ENCODE data around the gene ZBTB16.

DNA sequence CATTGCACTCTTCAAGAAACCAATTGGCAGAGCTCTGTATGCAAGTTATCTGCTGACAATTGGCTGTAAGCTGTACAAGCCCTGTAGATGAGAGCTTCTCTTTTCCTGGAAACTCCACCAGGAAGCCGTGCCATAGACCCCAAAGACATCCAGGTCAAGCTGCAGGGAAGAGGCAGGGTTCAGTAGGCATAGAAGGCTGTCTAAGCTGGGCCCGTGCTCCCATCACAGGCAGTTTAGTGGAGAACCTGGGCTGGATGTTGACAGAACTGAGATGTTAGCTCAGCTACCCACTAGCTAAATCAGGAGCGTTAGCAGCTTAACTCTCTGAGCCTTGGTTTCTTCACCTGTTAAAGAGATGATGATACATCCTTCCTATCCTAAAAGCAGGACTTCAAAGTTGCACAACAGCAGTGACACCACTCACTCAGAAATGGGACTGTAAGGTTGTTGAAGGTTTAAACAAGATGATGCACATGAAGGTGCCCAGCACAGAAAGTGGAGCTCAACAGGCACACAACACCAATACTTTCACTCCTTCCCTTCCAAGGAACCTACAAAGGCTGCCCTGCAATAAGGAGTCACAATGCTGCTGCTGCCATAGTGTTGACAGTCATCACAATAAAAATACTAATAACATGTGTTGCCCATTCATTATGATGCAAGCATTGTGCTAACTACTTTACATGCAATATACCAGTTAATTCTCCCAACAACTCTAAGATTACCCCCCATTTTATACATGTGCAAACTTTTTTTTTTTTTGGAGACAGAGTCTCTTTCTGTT lies 115.4 kb downstream of the ZBTB16 start:
- TF ChIP-seq, protein P1, sequence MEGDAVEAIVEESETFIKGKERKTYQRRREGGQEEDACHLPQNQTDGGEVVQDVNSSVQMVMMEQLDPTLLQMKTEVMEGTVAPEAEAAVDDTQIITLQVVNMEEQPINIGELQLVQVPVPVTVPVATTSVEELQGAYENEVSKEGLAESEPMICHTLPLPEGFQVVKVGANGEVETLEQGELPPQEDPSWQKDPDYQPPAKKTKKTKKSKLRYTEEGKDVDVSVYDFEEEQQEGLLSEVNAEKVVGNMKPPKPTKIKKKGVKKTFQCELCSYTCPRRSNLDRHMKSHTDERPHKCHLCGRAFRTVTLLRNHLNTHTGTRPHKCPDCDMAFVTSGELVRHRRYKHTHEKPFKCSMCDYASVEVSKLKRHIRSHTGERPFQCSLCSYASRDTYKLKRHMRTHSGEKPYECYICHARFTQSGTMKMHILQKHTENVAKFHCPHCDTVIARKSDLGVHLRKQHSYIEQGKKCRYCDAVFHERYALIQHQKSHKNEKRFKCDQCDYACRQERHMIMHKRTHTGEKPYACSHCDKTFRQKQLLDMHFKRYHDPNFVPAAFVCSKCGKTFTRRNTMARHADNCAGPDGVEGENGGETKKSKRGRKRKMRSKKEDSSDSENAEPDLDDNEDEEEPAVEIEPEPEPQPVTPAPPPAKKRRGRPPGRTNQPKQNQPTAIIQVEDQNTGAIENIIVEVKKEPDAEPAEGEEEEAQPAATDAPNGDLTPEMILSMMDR (IDR thresholded peaks at IDR 0.05; ENCODE audit: low read depth, low read length, missing input control) = no peak
- TF ChIP-seq EGR1 (IDR thresholded peaks at IDR 0.05; ENCODE audit: low read depth in 2 of 2) (no peak), NR2F2 (IDR thresholded peaks at IDR 0.05) (no peak)

Data from liver (tissue), 3 donors.